Stimulated activated effector memory CD8-positive, alpha-beta T cell treated with anti-CD3 and anti-CD28 coated beads, Interleukin-12 subunit alpha, Interleukin-12 subunit beta, amount 100 ng/mL, for 72 hours (primary cell): ENCODE data around the gene ARHGEF28.
A peak's percentile ranks its signal among the peaks of the same experiment; 100 is the strongest.

ENCODE experiments used
- ATAC-seq: fragments of 150-1000 bp; cut with Tn5 transposase; 2 replicates; pipeline ENCODE4 v1.10.0; 2021
- DNase-seq, 2 donors: peaks; one replicate each; pipeline ENCODE4 v3.0.0; 2021 to 2022; ENCODE audit warnings: low spot score in 2 of 2
- H3K27ac Mint-ChIP-seq: one replicate; pipeline ENCODE4 v1.8.0; 2022; ENCODE audit warnings: mild to moderate bottlenecking, mixed read lengths
- H3K36me3 Mint-ChIP-seq: one replicate; pipeline ENCODE4 v1.8.0; 2022; ENCODE audit warnings: mild to moderate bottlenecking, mixed read lengths
- H3K4me1 Mint-ChIP-seq: one replicate; pipeline ENCODE4 v1.8.0; 2022; ENCODE audit warnings: mixed read lengths
- H3K4me3 Mint-ChIP-seq: one replicate; pipeline ENCODE4 v1.8.0; 2022; ENCODE audit warnings: mild to moderate bottlenecking, mixed read lengths
- H3K9me3 Mint-ChIP-seq: one replicate; pipeline ENCODE4 v1.8.0; 2022; ENCODE audit warnings: mixed read lengths

The ARHGEF28 gene

DNA sequence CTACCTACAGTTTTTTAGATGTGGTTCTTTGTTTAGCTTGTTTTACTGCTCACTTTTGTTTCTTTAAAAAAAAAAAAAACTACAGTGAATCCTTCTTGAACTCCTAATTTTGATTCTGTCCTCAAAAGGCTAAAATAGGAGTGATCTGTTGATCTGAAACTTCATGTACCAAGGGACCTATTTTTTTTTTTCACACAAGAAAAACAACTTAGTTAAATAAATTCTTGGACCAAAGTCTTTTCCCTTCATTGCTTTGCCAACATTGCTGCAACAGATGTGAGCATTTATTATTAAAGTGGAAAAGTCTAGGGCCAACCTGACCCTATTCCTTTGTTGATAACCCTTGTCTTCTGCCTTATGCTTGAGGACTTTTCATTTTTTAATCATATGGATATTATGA lies 236.8 kb downstream of the ARHGEF28 start:
- DNase-seq, result no peak
- Mint-ChIP-seq H3K9me3 (no peaks in the 10 kb centered on the region), H3K27ac (no peak overlapping the region), H3K4me1 (no peaks in the 10 kb centered on the region), H3K36me3 (no peaks in the 10 kb centered on the region), H3K4me3 (no peak overlapping the region)
- ATAC-seq, result no peak

DNA sequence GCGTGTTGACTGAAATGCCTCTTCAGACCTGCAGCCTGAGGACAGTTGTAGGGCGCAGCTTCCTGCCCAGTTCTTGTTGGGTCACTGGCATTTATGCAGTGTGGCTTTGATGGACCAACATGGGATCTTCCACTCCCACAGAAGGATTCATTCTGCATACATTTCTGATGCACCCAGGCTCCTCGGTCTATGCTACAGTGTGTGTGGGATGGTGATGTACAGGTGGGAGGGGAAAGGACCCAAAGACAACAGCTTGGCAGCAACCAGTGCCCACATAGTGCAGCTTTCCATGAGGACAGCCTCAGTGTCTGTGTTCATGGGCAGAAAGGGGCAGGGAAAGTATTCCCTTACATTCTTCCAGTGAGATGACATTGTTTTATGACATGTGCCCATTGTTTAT lies 237.9 kb downstream of the ARHGEF28 start:
- Mint-ChIP-seq H3K4me1 (no peaks in the 10 kb centered on the region), H3K9me3 (no peaks in the 10 kb centered on the region), H3K4me3 (no peak overlapping the region), H3K36me3 (no peaks in the 10 kb centered on the region), H3K27ac (no peak overlapping the region)
- ATAC-seq, result no peak
- no peak for DNase-seq

DNA sequence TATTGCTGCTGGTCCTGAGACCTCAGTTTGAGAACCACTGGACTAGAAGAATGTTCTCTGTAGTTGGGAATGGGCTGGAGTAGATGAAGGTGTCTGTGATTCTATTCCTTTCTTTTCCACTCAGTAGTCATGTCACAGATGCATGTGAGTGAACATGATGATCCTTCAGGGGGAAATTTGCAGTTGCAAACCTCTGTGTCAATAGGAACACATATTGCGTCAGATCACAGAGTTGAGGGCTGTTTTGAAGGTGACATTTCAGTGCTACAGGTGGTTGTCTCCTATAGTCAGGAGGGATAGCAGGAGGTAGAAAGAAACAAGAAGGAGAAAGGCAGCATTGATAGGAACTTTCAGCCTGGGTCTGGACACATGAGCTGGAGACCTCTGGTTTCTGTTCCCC lies 239.3 kb downstream of the ARHGEF28 start:
- DNase-seq (no peak), ATAC-seq (no peak)
- Mint-ChIP-seq H3K4me3 (no peak overlapping the region), H3K27ac (no peak overlapping the region), H3K9me3 (no peaks in the 10 kb centered on the region), H3K36me3 (no peaks in the 10 kb centered on the region), H3K4me1 (no peaks in the 10 kb centered on the region)

DNA sequence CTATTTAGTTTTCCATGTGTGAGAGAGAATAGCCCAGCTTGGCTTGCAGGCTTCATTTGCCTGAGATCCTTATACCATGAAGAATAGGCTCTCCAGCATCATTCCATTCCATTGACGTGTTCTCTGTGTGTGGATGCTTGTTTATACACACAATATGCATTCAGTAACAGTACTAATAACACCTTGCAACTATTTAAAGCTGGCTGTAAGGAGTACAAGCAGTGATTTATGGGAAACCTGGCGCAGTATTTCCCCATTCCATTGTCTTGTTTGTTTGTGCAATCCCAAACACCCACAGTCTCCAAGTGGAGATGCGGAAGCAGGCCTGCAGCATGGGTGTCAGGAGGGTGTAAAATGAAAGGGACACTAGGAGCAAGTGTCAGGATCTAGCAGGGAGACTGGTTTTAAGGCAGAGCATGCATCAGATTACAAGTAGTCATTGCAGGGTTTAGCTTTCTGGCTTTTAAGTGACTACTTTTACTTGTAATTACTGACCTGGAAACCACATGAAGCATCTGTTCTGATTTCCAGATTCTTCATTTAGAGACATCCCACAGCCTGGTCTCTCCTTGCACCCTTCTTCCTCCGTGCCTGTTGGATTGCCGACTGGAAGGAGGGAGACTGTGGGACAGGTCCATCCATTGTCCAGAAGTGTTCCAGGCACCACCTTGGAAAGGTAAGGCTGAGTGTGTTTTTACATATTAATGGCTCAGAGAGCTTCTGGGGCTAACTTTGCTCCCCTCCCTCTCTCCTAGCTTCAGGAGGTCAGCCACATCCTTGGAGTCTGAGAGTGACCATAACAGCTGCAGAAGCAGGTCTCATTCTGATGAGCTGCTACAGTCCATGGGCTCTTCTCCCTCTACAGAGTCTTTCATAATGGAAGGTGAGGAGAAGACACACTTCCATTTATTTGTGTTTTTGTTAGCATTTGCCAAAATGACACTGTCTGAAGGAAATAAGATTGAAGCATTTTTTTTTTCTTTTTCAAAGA lies 241.6 kb downstream of the ARHGEF28 start:
- Mint-ChIP-seq H3K4me1 (no peaks in the 10 kb centered on the region), H3K27ac (no peak overlapping the region), H3K36me3 (no peaks in the 10 kb centered on the region), H3K9me3 (no peaks in the 10 kb centered on the region), H3K4me3 (no peak overlapping the region)
- ATAC-seq (no peak), DNase-seq (no peak)

DNA sequence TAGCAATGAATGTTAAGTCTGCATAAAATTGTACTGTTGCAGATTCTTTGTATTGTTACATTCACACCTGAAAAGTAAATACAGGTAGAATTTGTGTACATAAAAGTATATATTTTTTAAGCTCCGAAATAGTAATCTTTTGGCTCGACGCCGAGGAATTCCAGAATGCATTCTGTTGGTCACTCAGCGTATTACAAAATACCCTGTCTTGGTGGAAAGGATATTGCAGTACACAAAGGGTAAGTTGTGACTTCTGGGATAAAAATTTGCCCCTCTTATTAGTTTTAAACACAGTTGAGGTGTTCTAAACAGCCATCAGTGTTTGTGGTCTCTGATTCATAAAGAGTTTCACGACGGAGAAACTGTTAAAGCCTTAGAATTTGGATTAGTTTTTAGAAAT lies 257.6 kb downstream of the ARHGEF28 start:
- no peaks in the 10 kb centered on the region for H3K9me3 Mint-ChIP-seq
- DNase-seq, result no peak
- H3K36me3 Mint-ChIP-seq, result no peaks in the 10 kb centered on the region
- H3K4me1 Mint-ChIP-seq, result no peaks in the 10 kb centered on the region
- no peak overlapping the region for H3K4me3 Mint-ChIP-seq
- no peak overlapping the region for H3K27ac Mint-ChIP-seq
- no peak for ATAC-seq

DNA sequence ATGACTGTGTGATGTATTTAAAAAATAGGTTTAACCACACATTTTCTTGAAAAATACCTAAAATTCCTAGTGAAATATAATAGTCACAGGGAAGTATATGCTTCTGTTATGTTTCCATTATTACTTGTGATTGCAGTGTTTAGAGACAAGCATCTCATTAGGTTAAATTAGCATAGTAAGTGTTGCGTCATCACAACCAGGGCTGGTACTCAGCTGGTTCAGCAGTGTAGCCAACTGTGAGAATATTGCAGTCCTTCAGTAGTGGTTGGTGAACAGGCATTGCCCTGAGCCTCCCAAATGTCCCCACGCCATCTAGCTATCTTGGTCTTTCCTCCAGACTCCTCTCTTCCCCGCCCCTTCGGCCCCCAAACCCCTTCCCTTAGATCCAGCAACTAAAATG lies 261.7 kb downstream of the ARHGEF28 start:
- H3K36me3 Mint-ChIP-seq, result no peaks in the 10 kb centered on the region
- DNase-seq, result no peak
- no peaks in the 10 kb centered on the region for H3K9me3 Mint-ChIP-seq
- no peaks in the 10 kb centered on the region for H3K4me1 Mint-ChIP-seq
- H3K27ac Mint-ChIP-seq, result no peak overlapping the region
- no peak for ATAC-seq
- H3K4me3 Mint-ChIP-seq, result no peak overlapping the region

DNA sequence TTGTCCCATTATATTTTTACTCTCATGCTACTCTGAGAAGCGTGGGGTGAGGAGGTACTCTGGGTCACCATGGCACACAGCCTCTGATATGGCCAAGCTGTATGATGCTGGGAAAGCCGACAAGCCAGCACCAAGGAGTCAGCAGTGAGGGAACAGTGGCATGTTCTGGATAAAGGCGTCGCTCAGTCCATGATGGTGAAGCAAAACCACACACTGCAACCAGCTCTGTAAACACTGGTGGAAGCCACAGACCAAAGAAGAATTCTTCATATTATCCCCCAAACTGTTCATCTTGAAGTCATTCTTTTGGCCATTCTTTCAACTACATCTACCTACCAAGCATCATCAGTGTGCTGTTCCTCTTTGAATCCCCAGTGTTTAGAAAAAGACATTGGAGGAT lies 264.6 kb downstream of the ARHGEF28 start:
- ATAC-seq, result no peak
- Mint-ChIP-seq H3K27ac (no peak overlapping the region), H3K9me3 (no peaks in the 10 kb centered on the region), H3K4me3 (no peak overlapping the region), H3K4me1 (peaks cover 11% of the 10 kb centered on the region), H3K36me3 (no peaks in the 10 kb centered on the region)
- no peak for DNase-seq

DNA sequence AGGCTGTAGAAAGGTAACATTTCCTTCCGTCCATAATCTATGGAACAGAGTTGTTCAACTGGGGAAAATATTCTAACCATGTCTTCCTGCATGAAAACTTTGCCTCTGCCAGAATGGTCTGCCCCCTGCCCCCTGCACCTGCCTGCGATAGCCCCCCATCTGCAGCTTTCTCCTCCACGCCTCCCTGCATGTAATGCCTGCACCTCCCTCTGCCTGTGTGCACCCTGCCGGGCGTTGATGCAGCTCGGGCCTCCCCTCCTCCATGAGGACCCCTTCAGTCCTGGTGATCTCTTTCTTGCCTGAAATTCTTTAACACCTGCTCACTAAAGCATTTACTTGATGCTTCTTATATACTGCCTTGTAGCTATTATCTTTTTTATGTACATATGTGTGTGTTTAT lies 266.2 kb downstream of the ARHGEF28 start:
- H3K27ac Mint-ChIP-seq, result no peak overlapping the region
- peaks cover 17% of the 10 kb centered on the region for H3K4me1 Mint-ChIP-seq
- H3K36me3 Mint-ChIP-seq, result no peaks in the 10 kb centered on the region
- no peaks in the 10 kb centered on the region for H3K9me3 Mint-ChIP-seq
- H3K4me3 Mint-ChIP-seq, result no peak overlapping the region
- no peak for DNase-seq
- no peak for ATAC-seq

DNA sequence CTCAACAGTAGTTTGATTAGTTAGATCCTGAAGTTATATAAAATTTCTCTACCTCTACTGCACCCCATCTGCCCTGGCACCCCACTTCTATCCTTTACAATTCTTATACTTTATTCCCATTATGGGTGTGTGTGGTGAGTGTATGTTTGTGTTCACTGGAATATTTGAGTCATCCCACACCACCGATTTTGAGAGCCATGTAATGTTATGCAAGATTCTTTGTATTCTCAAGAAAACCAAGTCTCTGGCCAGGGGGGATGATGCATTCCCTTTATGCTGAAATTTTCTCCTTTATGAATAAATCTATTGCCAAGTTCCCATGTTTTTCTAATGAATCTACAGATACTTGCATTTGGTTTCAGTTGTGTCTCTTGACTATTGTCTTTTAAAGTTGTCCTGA lies 266.8 kb downstream of the ARHGEF28 start:
- ATAC-seq, result no peak
- no peak for DNase-seq
- no peak overlapping the region for H3K4me3 Mint-ChIP-seq

DNA sequence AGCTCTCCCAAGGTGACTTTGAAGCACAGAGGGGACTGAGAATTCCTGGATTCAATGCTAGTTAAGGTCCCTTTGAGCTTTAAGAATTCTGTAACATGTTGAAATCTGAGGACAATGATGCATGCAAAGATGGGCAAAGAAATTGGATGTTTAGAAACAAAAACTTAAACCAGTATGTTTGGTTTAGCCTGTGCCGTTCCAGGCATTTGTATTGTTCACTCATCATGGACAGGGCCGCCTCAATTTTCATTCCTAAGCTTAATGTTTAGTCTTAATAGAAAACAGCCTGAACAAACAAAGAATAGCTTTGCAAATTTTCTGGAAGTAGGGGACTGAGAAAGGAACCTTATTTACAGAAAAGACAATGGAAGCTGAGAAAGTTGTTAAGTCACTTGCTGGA lies 267.8 kb downstream of the ARHGEF28 start:
- Mint-ChIP-seq H3K4me1 (peaks cover 17% of the 10 kb centered on the region), H3K4me3 (no peak overlapping the region), H3K36me3 (no peaks in the 10 kb centered on the region), H3K27ac (no peak overlapping the region), H3K9me3 (no peaks in the 10 kb centered on the region)
- DNase-seq (no peak), ATAC-seq (no peak)

More for the DNA sequence above, 266.8 kb downstream of the ARHGEF28 start:
- peaks cover 17% of the 10 kb centered on the region for H3K4me1 Mint-ChIP-seq
- no peak overlapping the region for H3K27ac Mint-ChIP-seq
- H3K36me3 Mint-ChIP-seq, result no peaks in the 10 kb centered on the region
- no peaks in the 10 kb centered on the region for H3K9me3 Mint-ChIP-seq

DNA sequence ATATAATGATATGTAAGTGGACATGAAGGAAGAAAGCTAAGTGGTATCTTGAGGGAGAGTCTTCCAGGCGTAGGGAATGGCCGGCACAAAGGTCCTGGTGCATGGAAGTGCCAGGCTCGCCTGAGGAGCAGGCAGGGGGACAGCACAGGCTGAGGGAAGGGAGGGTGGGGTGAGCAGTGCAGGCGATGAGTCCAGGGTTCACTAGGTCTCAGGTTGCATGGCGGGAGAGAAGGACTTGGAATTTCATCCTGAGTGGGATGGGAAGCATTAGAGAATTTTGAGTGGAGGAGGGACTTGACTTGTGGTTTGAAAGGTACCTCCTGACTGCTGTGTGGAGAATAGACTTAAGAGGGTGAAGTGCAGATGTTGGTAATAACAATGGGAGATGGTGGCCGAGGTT lies 268.9 kb downstream of the ARHGEF28 start:
- Mint-ChIP-seq H3K4me3 (no peak overlapping the region), H3K27ac (no peak overlapping the region), H3K4me1 (peaks cover 22% of the 10 kb centered on the region), H3K9me3 (no peaks in the 10 kb centered on the region), H3K36me3 (no peaks in the 10 kb centered on the region)
- DNase-seq (no peak), ATAC-seq (no peak)

DNA sequence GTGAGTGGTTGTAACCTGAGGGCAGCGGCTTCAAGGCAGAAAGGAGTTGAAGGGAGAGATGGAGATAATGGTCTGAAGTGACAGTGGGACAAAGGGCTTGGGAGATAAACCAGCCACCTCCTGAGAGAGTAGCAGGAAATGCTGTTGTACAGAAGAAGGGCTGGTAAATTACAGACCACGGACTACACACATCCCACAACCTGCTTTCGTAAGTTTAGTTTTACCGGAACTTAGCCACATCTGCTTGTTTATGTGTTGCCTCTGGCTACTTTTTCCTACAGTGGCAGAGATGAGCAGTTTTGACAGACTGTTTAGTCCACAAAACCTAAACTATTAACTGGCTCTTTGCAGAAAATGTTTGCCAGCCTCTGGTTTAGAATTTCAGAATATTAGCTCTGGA lies 269.5 kb downstream of the ARHGEF28 start:
- DNase-seq, result no peak
- peaks cover 22% of the 10 kb centered on the region for H3K4me1 Mint-ChIP-seq
- peak; percentile 61 for ATAC-seq
- H3K27ac Mint-ChIP-seq, result no peak overlapping the region
- no peaks in the 10 kb centered on the region for H3K9me3 Mint-ChIP-seq
- H3K36me3 Mint-ChIP-seq, result no peaks in the 10 kb centered on the region
- H3K4me3 Mint-ChIP-seq, result no peak overlapping the region

DNA sequence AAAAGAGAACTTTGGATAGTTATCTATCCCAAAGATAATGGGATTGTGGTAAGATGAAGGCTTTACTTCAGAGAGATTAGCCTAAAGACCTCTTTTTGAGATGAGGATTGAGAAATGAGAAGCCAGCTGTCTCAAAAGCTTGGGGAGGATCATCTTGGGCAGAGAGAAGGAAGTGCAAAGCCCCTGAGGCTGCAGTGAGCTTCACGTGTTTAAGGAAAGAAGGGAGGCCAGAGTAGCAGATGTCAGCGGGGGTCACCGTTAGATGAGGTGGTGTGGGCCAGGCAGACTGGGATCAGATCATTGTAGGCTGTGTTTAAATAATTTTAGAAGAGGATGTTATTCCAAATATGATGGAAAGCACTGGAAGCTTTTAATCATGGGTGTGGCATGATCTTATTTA lies 270.1 kb downstream of the ARHGEF28 start:
- H3K36me3 Mint-ChIP-seq, result no peaks in the 10 kb centered on the region
- DNase-seq, result no peak
- no peak overlapping the region for H3K27ac Mint-ChIP-seq
- ATAC-seq, result no peak
- H3K9me3 Mint-ChIP-seq, result no peaks in the 10 kb centered on the region
- H3K4me1 Mint-ChIP-seq, result peaks cover 22% of the 10 kb centered on the region
- H3K4me3 Mint-ChIP-seq, result no peak overlapping the region

DNA sequence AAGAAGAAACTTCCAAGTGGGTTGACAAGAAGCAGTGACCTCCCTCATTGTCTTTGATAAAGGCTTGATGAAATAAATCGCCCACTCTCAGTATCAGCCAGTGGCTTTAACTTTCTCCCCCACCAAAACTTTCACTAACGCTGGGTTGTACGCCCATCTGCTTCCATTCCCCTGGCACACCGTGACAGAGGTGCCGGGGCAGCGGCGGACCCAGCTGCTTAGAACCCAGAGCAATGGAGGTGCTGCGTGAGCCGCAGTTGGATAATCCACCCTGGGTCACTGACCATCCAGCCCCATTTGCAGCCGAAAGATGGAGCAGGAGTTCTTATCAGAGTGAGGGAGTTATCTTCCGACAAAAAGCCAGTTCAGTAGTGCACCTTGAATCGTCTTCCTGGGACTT lies 270.7 kb downstream of the ARHGEF28 start:
- ATAC-seq (no peak), DNase-seq (no peak)
- H3K27ac Mint-ChIP-seq, result no peak overlapping the region
- no peaks in the 10 kb centered on the region for H3K9me3 Mint-ChIP-seq
- no peaks in the 10 kb centered on the region for H3K36me3 Mint-ChIP-seq
- peaks cover 22% of the 10 kb centered on the region for H3K4me1 Mint-ChIP-seq
- no peak overlapping the region for H3K4me3 Mint-ChIP-seq

DNA sequence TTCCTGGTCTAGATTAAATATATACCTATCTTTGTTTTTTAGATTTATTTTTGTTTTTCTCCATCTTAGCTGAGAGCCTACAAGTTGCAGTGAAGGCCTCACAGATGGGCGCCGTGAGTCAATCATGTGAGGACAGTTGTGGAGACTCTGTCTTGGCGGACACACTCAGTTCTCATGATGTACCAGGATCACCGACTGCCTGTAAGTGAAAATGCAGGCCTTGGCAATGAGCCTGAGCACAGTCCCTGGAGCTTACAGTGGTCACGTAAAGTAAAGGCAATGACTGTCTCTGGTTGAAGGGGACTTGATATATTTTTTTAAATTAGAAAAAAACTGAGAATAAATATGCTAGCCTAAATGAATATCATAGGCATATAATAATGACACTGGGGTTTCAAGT lies 271.9 kb downstream of the ARHGEF28 start:
- no peaks in the 10 kb centered on the region for H3K9me3 Mint-ChIP-seq
- H3K4me3 Mint-ChIP-seq, result no peak overlapping the region
- H3K4me1 Mint-ChIP-seq, result peaks cover 22% of the 10 kb centered on the region
- no peak overlapping the region for H3K27ac Mint-ChIP-seq
- H3K36me3 Mint-ChIP-seq, result no peaks in the 10 kb centered on the region
- DNase-seq (no peak), ATAC-seq (no peak)

DNA sequence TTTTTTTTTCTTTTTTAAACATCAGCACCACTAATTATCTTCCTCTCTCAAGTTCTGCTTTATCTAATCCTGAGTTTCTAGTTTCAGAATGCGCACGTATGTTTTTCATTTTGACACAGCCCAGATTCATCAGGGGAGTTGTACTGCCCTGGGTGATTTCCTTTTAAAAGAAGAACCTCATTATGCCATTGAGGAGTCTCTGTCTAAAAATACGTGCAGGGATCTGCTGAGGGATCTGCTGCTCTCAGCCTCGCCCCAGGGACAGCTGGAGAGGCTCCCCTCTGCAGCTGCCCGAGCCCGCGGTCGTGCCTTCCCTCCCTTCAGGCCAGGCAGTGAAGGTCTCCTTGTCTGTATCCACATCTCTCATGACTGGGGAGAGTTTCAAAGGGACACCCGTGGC lies 273.1 kb downstream of the ARHGEF28 start:
- DNase-seq (peak in 1 of 2 donors; percentile 57), ATAC-seq (peak; percentile 86)
- Mint-ChIP-seq H3K4me1 (peaks cover 22% of the 10 kb centered on the region), H3K9me3 (no peaks in the 10 kb centered on the region), H3K4me3 (peak overlapping the region; percentile 28), H3K27ac (no peak overlapping the region), H3K36me3 (no peaks in the 10 kb centered on the region)
